ENCODE data around the gene IGSF9B.

The IGSF9B gene

DNA sequence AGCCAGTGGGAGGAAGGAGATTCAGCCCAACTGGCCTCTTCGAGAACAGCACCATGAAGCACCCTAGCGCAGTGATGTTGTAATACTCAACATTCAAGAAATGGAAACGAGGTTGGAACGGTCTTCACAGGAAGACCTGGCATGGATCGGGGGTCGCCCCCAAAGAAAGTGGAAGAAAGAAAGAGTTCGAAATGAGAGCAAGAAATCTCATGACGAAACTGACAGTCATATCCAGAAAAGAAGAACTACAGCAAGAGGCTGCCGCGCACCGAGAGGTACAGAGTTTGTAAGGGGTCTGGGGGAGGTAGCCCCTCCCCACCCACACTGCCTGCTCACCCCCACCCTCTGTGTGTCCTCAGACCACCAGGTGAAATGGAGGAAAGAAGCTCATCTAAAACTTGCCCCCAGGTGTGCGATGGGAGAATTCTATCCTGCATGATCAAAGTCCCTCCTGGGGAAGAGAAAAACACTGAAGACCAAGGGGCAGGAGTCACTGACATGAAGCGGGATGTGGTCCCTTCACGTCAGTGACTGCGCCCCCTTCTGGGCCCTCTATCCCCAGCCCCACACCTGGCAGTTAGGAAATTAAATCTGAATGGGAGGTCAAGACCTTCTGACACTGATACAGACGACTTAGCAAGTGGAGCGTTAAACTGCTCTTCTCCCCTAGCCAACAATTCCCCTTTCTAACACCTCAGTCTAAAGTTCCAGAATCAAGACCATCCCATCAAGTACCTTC, 58.6 kb downstream of the IGSF9B start:
- Histone ChIP-seq H3K23ac (ENCODE audit: low read depth, low read length, poor library complexity) (no peak overlapping the region), H4K8ac (ENCODE audit: low read depth, low read length) (no peak overlapping the region), H3K18ac (ENCODE audit: low read length) (no peak overlapping the region), H3K4me2 (ENCODE audit: insufficient read depth, low read length, poor library complexity, severe bottlenecking) (no peak overlapping the region), H3K9me3 (replicated peaks in 1 of 2; ENCODE audit: control insufficient read depth in 2 of 2, insufficient read depth in 1 of 2, low read depth in 1 of 2, low read length in 2 of 2) (peaks cover 0 to 7% of the 10 kb centered on the region in 2 donors), H3K4me3 (ENCODE audit: low read length in 2 of 2) (no peak overlapping the region), H2BK120ac (ENCODE audit: low read depth, low read length) (no peak overlapping the region), H3K27me3 (ENCODE audit: control insufficient read depth in 3 of 3, insufficient read depth in 3 of 3, low read depth in 1 of 3, low read length in 3 of 3) (peaks cover 0 to 4% (median 0%) of the 10 kb centered on the region in 3 experiments), H3K27ac (replicated peaks; ENCODE audit: low read length) (no peak overlapping the region), H3K4ac (ENCODE audit: low read length) (no peak overlapping the region), H4K91ac (ENCODE audit: low read depth, low read length, poor library complexity) (no peak overlapping the region), H3K9ac (ENCODE audit: low read depth, low read length, poor library complexity) (no peak overlapping the region), H3K36me3 (replicated peaks in 1 of 2; ENCODE audit: control insufficient read depth in 2 of 2, insufficient read depth in 2 of 2, low read length in 2 of 2) (peaks cover 0 to 5% of the 10 kb centered on the region in 2 donors), H2BK15ac (ENCODE audit: low read length) (no peak overlapping the region), H3K14ac (ENCODE audit: low read length) (no peak overlapping the region), H3K79me1 (ENCODE audit: low read depth, low read length) (peaks cover 3% of the 10 kb centered on the region), H2BK12ac (ENCODE audit: low read length) (no peak overlapping the region), H2AK5ac (ENCODE audit: low read depth, low read length) (no peak overlapping the region), H2BK5ac (ENCODE audit: low read length) (no peak overlapping the region), H2AFZ (ENCODE audit: low read length) (no peak overlapping the region), H3K4me1 (ENCODE audit: control insufficient read depth in 2 of 2, insufficient read depth in 1 of 2, low read depth in 1 of 2, low read length in 2 of 2) (peaks cover 17 to 21% of the 10 kb centered on the region in 2 donors)
- no peak for DNase-seq (ENCODE audit: low spot score)
- WGBS, 2 donors (ENCODE audit: extremely low coverage in 2 of 2, insufficient read length in 2 of 2, insufficient replicate concordance in 1 of 2) = no CpG with 5 or more reads among the region's 17 CpGs

DNA sequence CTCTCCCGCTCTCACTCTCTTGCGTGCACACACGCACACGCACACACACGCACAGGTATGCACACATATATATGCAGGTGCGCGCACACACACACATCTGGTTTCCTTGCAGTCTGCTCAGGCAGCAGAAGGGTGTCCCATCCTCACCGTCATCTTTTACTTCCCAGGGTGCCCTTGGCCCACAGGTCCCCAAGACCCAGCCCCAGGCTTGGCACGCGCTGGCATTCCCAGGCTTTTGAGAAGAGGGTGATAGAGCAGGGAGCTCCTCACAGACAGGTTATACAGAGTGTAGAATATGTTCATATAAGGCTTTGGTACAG, 59.5 kb downstream of the IGSF9B start:
- peak overlapping the region; percentile 58 for H2AK5ac ChIP-seq (ENCODE audit: low read depth, low read length)
- H3K36me3 ChIP-seq (replicated peaks in 1 of 2; ENCODE audit: control insufficient read depth in 2 of 2, insufficient read depth in 2 of 2, low read length in 2 of 2) = peaks cover 0 to 4% of the 10 kb centered on the region in 2 donors
- H3K18ac ChIP-seq (ENCODE audit: low read length) = no peak overlapping the region
- H3K14ac ChIP-seq (ENCODE audit: low read length) = no peak overlapping the region
- H3K79me1 ChIP-seq (ENCODE audit: low read depth, low read length) = peaks cover 3% of the 10 kb centered on the region
- H4K91ac ChIP-seq (ENCODE audit: low read depth, low read length, poor library complexity) = no peak overlapping the region
- H4K8ac ChIP-seq (ENCODE audit: low read depth, low read length) = no peak overlapping the region
- H2BK12ac ChIP-seq (ENCODE audit: low read length) = no peak overlapping the region
- H3K4me1 ChIP-seq (ENCODE audit: control insufficient read depth in 2 of 2, insufficient read depth in 1 of 2, low read depth in 1 of 2, low read length in 2 of 2) = peaks cover 17 to 25% of the 10 kb centered on the region in 2 donors
- H2AFZ ChIP-seq (ENCODE audit: low read length) = no peak overlapping the region
- H3K4me3 ChIP-seq (ENCODE audit: low read length in 2 of 2) = no peak overlapping the region
- no peak overlapping the region for H3K9ac ChIP-seq (ENCODE audit: low read depth, low read length, poor library complexity)
- peaks cover 0 to 7% of the 10 kb centered on the region in 2 donors for H3K9me3 ChIP-seq (replicated peaks in 1 of 2; ENCODE audit: control insufficient read depth in 2 of 2, insufficient read depth in 1 of 2, low read depth in 1 of 2, low read length in 2 of 2)
- peak overlapping the region; percentile 52 for H3K23ac ChIP-seq (ENCODE audit: low read depth, low read length, poor library complexity)
- no peak overlapping the region for H3K4ac ChIP-seq (ENCODE audit: low read length)
- H3K27ac ChIP-seq (replicated peaks; ENCODE audit: low read length) = no peak overlapping the region
- no peak overlapping the region for H3K4me2 ChIP-seq (ENCODE audit: insufficient read depth, low read length, poor library complexity, severe bottlenecking)
- peaks cover 0 to 4% (median 0%) of the 10 kb centered on the region in 3 experiments for H3K27me3 ChIP-seq (ENCODE audit: control insufficient read depth in 3 of 3, insufficient read depth in 3 of 3, low read depth in 1 of 3, low read length in 3 of 3)
- no peak overlapping the region for H2BK15ac ChIP-seq (ENCODE audit: low read length)
- no CpG with 5 or more reads among the region's 10 CpGs for WGBS, 2 donors (ENCODE audit: extremely low coverage in 2 of 2, insufficient read length in 2 of 2, insufficient replicate concordance in 1 of 2)
- H2BK120ac ChIP-seq (ENCODE audit: low read depth, low read length) = no peak overlapping the region
- no peak for DNase-seq (ENCODE audit: low spot score)
- no peak overlapping the region for H2BK5ac ChIP-seq (ENCODE audit: low read length)

DNA sequence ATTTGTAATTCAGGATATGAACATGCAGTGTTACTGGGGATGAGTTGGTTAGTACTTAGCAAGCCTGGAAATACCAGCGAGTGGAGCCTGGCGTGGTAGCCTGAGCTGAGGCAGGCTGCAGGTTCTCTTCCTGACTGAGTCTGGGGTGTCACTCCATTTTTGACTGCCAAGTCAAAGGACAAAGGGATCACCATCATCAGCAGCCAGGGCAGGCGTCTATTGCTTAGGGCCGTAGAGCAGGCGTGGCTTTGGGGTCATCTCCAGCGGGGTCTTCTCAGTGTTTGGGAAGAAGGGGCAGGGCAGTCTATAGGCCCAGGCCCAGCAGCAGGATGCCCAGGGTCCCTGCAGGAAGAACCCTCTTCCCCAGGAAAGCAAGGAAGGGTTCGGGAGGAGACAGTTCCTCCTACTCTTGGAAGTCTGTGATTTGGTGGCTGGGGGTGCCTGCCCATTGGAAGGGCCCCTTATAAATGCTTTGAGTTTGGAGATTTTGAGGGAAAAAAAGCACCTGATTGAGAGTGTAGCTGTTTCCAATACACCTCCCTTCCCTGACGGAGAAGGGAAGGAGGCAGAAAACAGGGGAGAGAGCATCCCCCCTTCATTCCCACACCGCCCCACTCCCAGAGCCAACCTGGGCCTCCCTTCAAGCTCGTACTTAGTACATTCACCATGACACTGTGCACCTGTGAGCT, 60.0 kb downstream of the IGSF9B start:
- Histone ChIP-seq H3K9me3 (replicated peaks in 1 of 2; ENCODE audit: control insufficient read depth in 2 of 2, insufficient read depth in 1 of 2, low read depth in 1 of 2, low read length in 2 of 2) (peaks cover 0 to 2% of the 10 kb centered on the region in 2 donors), H3K4me3 (ENCODE audit: low read length in 2 of 2) (no peak overlapping the region), H2BK15ac (ENCODE audit: low read length) (no peak overlapping the region), H3K4me2 (ENCODE audit: insufficient read depth, low read length, poor library complexity, severe bottlenecking) (no peak overlapping the region), H4K91ac (ENCODE audit: low read depth, low read length, poor library complexity) (no peak overlapping the region), H2BK5ac (ENCODE audit: low read length) (no peak overlapping the region), H2BK12ac (ENCODE audit: low read length) (no peak overlapping the region), H3K18ac (ENCODE audit: low read length) (no peak overlapping the region), H3K36me3 (replicated peaks in 1 of 2; ENCODE audit: control insufficient read depth in 2 of 2, insufficient read depth in 2 of 2, low read length in 2 of 2) (no peaks in the 10 kb centered on the region), H3K4ac (ENCODE audit: low read length) (no peak overlapping the region), H3K9ac (ENCODE audit: low read depth, low read length, poor library complexity) (no peak overlapping the region), H3K27me3 (ENCODE audit: control insufficient read depth in 3 of 3, insufficient read depth in 3 of 3, low read depth in 1 of 3, low read length in 3 of 3) (no peaks in the 10 kb centered on the region), H2AFZ (ENCODE audit: low read length) (no peak overlapping the region), H2BK120ac (ENCODE audit: low read depth, low read length) (no peak overlapping the region), H3K14ac (ENCODE audit: low read length) (no peak overlapping the region), H4K8ac (ENCODE audit: low read depth, low read length) (no peak overlapping the region), H3K23ac (ENCODE audit: low read depth, low read length, poor library complexity) (peak overlapping the region; percentile 52), H3K79me1 (ENCODE audit: low read depth, low read length) (no peaks in the 10 kb centered on the region), H2AK5ac (ENCODE audit: low read depth, low read length) (peak overlapping the region; percentile 58), H3K4me1 (ENCODE audit: control insufficient read depth in 2 of 2, insufficient read depth in 1 of 2, low read depth in 1 of 2, low read length in 2 of 2) (peaks cover 17 to 27% of the 10 kb centered on the region in 2 donors), H3K27ac (replicated peaks; ENCODE audit: low read length) (no peak overlapping the region)
- no peak for DNase-seq (ENCODE audit: low spot score)
- no CpG with 5 or more reads among the region's 10 CpGs for WGBS, 2 donors (ENCODE audit: extremely low coverage in 2 of 2, insufficient read length in 2 of 2, insufficient replicate concordance in 1 of 2)

DNA sequence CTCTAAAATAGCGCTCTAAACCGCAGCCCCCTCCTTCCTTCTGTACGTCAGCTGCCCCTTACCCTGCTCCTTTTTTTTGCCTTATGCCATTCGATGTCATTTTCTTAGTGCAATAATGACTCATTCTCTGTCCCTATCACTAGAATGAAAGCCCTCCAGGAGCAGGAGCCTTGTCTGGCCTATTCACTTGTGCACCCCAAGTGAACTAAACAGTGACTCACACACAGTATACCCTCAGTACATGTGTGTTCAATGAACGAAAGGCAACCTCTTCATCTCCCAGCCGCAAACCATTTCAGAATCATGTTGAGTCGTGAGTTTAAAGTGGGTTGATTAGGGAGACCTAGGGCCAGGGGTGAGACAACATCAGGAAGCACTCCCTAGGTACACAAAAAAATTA, 60.7 kb downstream of the IGSF9B start:
- no peak overlapping the region for H4K91ac ChIP-seq (ENCODE audit: low read depth, low read length, poor library complexity)
- H2BK12ac ChIP-seq (ENCODE audit: low read length) = no peak overlapping the region
- H3K79me1 ChIP-seq (ENCODE audit: low read depth, low read length) = no peaks in the 10 kb centered on the region
- no CpG with 5 or more reads among the region's 7 CpGs for WGBS, 2 donors (ENCODE audit: extremely low coverage in 2 of 2, insufficient read length in 2 of 2, insufficient replicate concordance in 1 of 2)
- H3K27me3 ChIP-seq (ENCODE audit: control insufficient read depth in 3 of 3, insufficient read depth in 3 of 3, low read depth in 1 of 3, low read length in 3 of 3) = peaks cover 0 to 6% (median 0%) of the 10 kb centered on the region in 3 experiments
- no peak overlapping the region for H2BK5ac ChIP-seq (ENCODE audit: low read length)
- no peak overlapping the region for H3K4me3 ChIP-seq (ENCODE audit: low read length in 2 of 2)
- no peak overlapping the region for H3K14ac ChIP-seq (ENCODE audit: low read length)
- no peak overlapping the region for H2BK120ac ChIP-seq (ENCODE audit: low read depth, low read length)
- H3K4me2 ChIP-seq (ENCODE audit: insufficient read depth, low read length, poor library complexity, severe bottlenecking) = no peak overlapping the region
- no peak overlapping the region for H3K4ac ChIP-seq (ENCODE audit: low read length)
- no peak for DNase-seq (ENCODE audit: low spot score)
- H3K18ac ChIP-seq (ENCODE audit: low read length) = no peak overlapping the region
- H3K9me3 ChIP-seq (replicated peaks in 1 of 2; ENCODE audit: control insufficient read depth in 2 of 2, insufficient read depth in 1 of 2, low read depth in 1 of 2, low read length in 2 of 2) = no peaks in the 10 kb centered on the region
- no peak overlapping the region for H3K27ac ChIP-seq (replicated peaks; ENCODE audit: low read length)
- H2AK5ac ChIP-seq (ENCODE audit: low read depth, low read length) = no peak overlapping the region
- H3K23ac ChIP-seq (ENCODE audit: low read depth, low read length, poor library complexity) = no peak overlapping the region
- no peaks in the 10 kb centered on the region for H3K36me3 ChIP-seq (replicated peaks in 1 of 2; ENCODE audit: control insufficient read depth in 2 of 2, insufficient read depth in 2 of 2, low read length in 2 of 2)
- no peak overlapping the region for H2AFZ ChIP-seq (ENCODE audit: low read length)
- H3K9ac ChIP-seq (ENCODE audit: low read depth, low read length, poor library complexity) = no peak overlapping the region
- no peak overlapping the region for H2BK15ac ChIP-seq (ENCODE audit: low read length)
- H4K8ac ChIP-seq (ENCODE audit: low read depth, low read length) = no peak overlapping the region
- H3K4me1 ChIP-seq (ENCODE audit: control insufficient read depth in 2 of 2, insufficient read depth in 1 of 2, low read depth in 1 of 2, low read length in 2 of 2) = peaks cover 17 to 27% of the 10 kb centered on the region in 2 donors
